ENCODE data around the gene DCX.

GRCh38 chrX:111308039-111308438 lies 104.0 kb downstream of the DCX start:
- TF ChIP-seq CTCF (IDR thresholded peaks at IDR 0.05) (no peak), POLR2A (IDR thresholded peaks at IDR 0.05) (no peak)
